ENCODE data around the gene MS4A18.

Gene MS4A18

DNA sequence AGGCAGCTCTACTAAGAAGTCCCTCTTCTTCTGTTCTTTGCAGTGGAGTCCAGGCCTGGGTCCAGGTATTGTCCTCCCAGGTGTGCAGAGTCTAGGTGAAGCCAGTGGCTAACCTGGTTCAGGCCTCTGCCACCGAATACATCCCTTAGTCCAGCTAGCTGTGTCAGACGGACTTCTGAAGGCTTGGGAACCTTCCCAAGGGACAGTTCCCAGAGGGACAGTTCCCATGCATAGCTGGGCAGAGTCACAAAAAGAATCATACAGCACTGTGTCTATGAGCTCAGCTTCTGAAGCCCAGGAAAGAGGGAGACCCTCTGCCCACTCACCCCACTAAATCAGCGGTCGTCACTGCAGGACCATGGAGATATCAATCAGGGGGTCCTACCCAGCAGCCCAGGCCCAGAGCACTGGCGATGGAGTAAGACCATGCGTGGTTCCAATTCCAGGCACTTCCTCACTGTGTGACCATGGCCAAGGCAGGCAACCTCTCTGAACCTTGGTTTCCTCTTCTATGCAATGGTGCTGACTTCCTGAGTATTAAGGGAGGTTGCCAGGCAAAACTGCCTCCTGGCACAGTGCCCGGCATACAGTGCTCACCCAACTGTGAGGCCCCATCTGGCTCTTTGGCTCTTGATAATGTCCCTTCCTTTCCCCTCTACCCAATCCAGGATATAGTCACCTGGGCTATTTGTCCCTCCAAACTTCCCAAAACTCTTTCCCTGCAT, 64.0 kb downstream of the MS4A18 start:
- no peak for DNase-seq (ENCODE audit: low read depth in 2 of 2)

DNA sequence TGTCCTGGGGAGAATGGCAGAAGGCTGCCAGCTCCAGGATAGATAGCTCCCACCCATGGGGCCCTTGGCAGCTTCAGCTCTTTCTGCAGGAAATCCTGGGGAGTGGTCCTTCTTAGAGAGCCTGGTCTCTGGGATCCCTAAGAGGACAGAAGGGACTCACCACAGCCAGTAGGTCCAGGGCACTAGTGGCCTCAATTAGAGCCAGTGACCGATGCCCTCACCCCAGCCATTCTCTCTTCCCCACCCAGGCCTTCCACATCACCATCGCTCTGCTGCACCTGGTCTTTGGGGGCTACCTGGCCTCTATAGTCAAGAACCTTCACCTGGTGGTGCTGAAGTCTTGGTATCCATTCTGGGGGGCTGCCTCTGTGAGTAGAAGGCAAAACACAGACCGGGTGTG, 66.2 kb downstream of the MS4A18 start:
- no peak for DNase-seq (ENCODE audit: low read depth in 2 of 2)

DNA sequence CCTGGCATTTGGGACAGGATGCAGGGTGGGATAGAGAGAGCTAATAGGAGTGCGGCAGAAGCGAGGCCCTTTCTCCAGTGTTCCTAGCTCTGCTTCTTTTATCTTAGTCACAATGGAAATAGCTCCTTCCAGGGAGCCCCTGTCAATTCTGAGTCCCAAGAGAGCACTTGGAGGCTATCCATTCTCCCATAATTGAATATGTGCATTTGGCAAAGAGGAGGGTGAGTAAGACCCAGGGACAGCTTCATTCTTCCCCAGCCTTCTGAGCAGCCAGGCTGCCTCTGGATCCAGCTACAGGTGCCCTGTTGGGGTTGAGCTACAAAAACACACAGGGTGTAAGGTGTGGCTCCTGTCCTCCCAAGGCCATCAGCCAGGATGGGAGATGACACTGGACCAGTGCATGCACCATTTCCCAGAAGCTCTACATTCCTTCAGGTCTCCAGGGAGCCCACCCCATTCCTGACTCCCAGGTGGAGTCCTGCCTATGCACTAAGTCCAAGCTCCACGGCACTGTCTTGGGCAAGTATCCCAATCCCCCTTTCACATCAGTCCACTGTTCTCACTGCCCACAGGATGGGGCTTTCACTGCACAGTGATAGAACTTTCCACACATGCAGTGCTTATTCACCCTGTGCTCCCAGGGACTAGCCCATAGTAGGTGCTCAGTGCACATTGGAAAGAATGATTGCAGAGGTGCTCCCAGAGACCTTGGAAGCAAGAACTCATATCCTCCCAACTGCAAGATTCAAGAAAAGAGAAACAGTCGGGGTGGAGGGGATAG, 66.8 kb downstream of the MS4A18 start:
- no peak for DNase-seq (ENCODE audit: low read depth in 2 of 2)

DNA sequence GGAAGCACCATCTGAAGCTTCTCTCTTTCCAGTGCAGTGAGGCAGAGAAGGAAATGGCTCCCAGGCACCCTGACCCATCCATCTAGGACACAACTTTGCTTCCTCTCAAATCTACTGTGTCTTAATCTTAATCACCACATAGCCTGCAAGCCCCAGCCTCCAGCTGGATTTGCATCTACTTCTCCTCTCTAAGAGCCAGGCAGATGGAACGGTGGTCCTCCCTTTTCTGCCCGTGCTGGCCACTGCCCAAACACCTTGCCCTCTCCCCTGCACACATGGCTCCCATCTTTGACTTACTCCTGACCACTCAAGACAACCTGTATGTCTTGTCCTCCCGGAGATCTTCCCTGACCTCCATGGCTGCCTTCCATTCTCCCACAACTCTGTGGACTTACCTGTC, 68.0 kb downstream of the MS4A18 start:
- DNase-seq (ENCODE audit: low read depth in 2 of 2), result no peak

Measured in activated CD8-positive, alpha-beta memory T cell treated with anti-CD3 and anti-CD28 coated beads for 4 hours (primary cell).